Left ventricle myocardium inferior (tissue), 1 donor: ENCODE results near the gene ADD3. TPM values are rescaled to one million over a fixed set of nuclear protein-coding genes. Genes with fewer than 3 reads are reported as not detected.

Experiments used
- DNase-seq: peaks from one replicate; pipeline ENCODE4 v3.0.0-alpha.2; 2020
- H3K27ac ChIP-seq: fragments of 200-600 bp; replicated peaks from 2 replicates; pipeline ENCODE4 v1.8.0; 2021
- H3K27me3 ChIP-seq: fragments of 200-600 bp; 2 replicates; pipeline ENCODE4 v1.8.0; 2021; ENCODE audit warnings: low read depth
- H3K36me3 ChIP-seq: fragments of 200-600 bp; 2 replicates; pipeline ENCODE4 v1.8.0; 2021
- H3K4me1 ChIP-seq: fragments of 200-600 bp; 2 replicates; pipeline ENCODE4 v1.8.0; 2021
- H3K4me3 ChIP-seq: fragments of 200-600 bp; 2 replicates; pipeline ENCODE4 v1.8.0; 2021; ENCODE audit warnings: mild to moderate bottlenecking, moderate library complexity
- H3K9me3 ChIP-seq: fragments of 200-600 bp; replicated peaks from 2 replicates; pipeline ENCODE4 v1.8.0; 2021
- CTCF ChIP-seq: fragments of 200-600 bp; IDR thresholded peaks from 2 replicates; pipeline ENCODE4 v1.8.0; 2021; ENCODE audit warnings: antibody characterized with exemption, mild to moderate bottlenecking, borderline replicate concordance
- intact Hi-C: fragments of 100-400 bp; cut with micrococcal nuclease; formaldehyde crosslinking; loops from one replicate; pipeline ENCODE4 v1.11.0; 2022
- total RNA-seq: library from RNA; stranded (reverse); fragmentation: NEBNext Ultra II Directional; extraction: Animal tissue kit (Norgen Biotek cat#: 25700); gene quantifications from one replicate; pipeline ENCODE4 v1.2.1, GENCODE V29; 2021
- donor health status: DM: no; HTN: yes; CAD: no; lungs with severe emphysema.

Gene ADD3
- total RNA-seq, 1 donor from 2014 or later, result 113 TPM

GRCh38 chr10:110007161-110007700, 553 bp upstream of the ADD3 start:
- intact Hi-C loops, result loop anchor here (5.0 kb wide), 1 partner anchor 110 kb away; no protein-coding TSS in a partner anchor
- Histone ChIP-seq H3K27ac (peak overlapping the region; percentile 99), H3K4me1 (peaks cover 84% of the 10 kb centered on the region), H3K9me3 (no peaks in the 10 kb centered on the region), H3K36me3 (no peaks in the 10 kb centered on the region), H3K27me3 (no peaks in the 10 kb centered on the region), H3K4me3 (peak overlapping the region; percentile 93)
- no peak for DNase-seq
- TF ChIP-seq CTCF, result no peak

GRCh38 chr10:110008518-110009339, 945 bp downstream of the ADD3 start:
- peak overlapping the region; percentile 93 for H3K4me3 ChIP-seq
- H3K36me3 ChIP-seq, result no peaks in the 10 kb centered on the region
- no peak for TF ChIP-seq CTCF
- peak overlapping the region; percentile 99 for H3K27ac ChIP-seq
- no peaks in the 10 kb centered on the region for H3K27me3 ChIP-seq
- H3K4me1 ChIP-seq, result peaks cover 88% of the 10 kb centered on the region
- DNase-seq, result peak; percentile 55
- intact Hi-C loops, result loop anchor here (5.0 kb wide), 1 partner anchor 111 kb away; no protein-coding TSS in a partner anchor
- H3K9me3 ChIP-seq, result no peaks in the 10 kb centered on the region

- DNase-seq, result no peak
- Histone ChIP-seq H3K27ac (peak overlapping the region; percentile 99), H3K27me3 (no peaks in the 10 kb centered on the region), H3K4me3 (peak overlapping the region; percentile 93), H3K36me3 (no peaks in the 10 kb centered on the region), H3K9me3 (no peaks in the 10 kb centered on the region), H3K4me1 (peaks cover 93% of the 10 kb centered on the region)
- intact Hi-C loops, result loop anchor here (5.0 to 10.0 kb wide), 2 partner anchors 95 to 113 kb away; no protein-coding TSS in a partner anchor
- no peak for TF ChIP-seq CTCF
Observed at GRCh38 chr10:110009736-110010475, 2.1 kb downstream of the ADD3 start.

- H3K4me1 ChIP-seq, result peaks cover 94% of the 10 kb centered on the region
- DNase-seq, result no peak
- TF ChIP-seq CTCF, result no peak
- no peaks in the 10 kb centered on the region for H3K27me3 ChIP-seq
- no peaks in the 10 kb centered on the region for H3K9me3 ChIP-seq
- peak overlapping the region; percentile 99 for H3K27ac ChIP-seq
- peak overlapping the region; percentile 93 for H3K4me3 ChIP-seq
- intact Hi-C loops, result loop anchor here (10.0 kb wide), 1 partner anchor 94 kb away; no protein-coding TSS in a partner anchor
- H3K36me3 ChIP-seq, result no peaks in the 10 kb centered on the region
Observed at GRCh38 chr10:110010486-110011378, 2.9 kb downstream of the ADD3 start.
